GM13977 (cell line): Measurements from ENCODE around the gene IFT52.
"Not testable (repeated sequence)": the region's sequence is repeated elsewhere in the genome, so short reads cannot be mapped to it uniquely, and the experiment has no call there.

Experiments used
- DNase-seq: peaks from one replicate; pipeline ENCODE4 v3.0.0; 2012; ENCODE audit warnings: low spot score
- CTCF ChIP-seq: IDR thresholded peaks from 2 replicates; pipeline ENCODE4 v1.5.1; 2012; ENCODE audit warnings: mild to moderate bottlenecking, control low read depth; ENCODE audit not compliant: insufficient read depth; ENCODE audit errors: extremely low read depth, missing control alignments
- in situ Hi-C: fragments of 300-500 bp; cut with MboI; formaldehyde crosslinking; loops from one replicate; pipeline ENCODE4 v1.12.0; 2022; ENCODE audit warnings: low sequenced_read_pairs, low pct_unique_long_range_greater_than_20kb, mixed read lengths, inconsistent platforms; ENCODE audit not compliant: unreplicated experiment

Gene IFT52

GRCh38 chr20:43636429-43636828 lies 45.7 kb downstream of the IFT52 start:
- DNase-seq = no peak
- in situ Hi-C loops = no loop called here
- TF ChIP-seq CTCF = no peak

- no peak for TF ChIP-seq CTCF
- no peak for DNase-seq
- in situ Hi-C loops = no loop called here
Observed at GRCh38 chr20:43642548-43642947, 51.8 kb downstream of the IFT52 start.

GRCh38 chr20:43650997-43651525 lies 60.3 kb downstream of the IFT52 start:
- no peak for TF ChIP-seq CTCF
- DNase-seq = no peak
- in situ Hi-C loops = no loop called here

- in situ Hi-C loops, DNase-seq: not testable (repeated sequence)
Observed at GRCh38 chr20:43651650-43652184, 61.0 kb downstream of the IFT52 start.

- in situ Hi-C loops = no loop called here
- DNase-seq = no peak
- no peak for TF ChIP-seq CTCF
Observed at GRCh38 chr20:43653966-43654365, 63.2 kb downstream of the IFT52 start.

GRCh38 chr20:43655176-43655575 lies 64.4 kb downstream of the IFT52 start:
- in situ Hi-C loops, DNase-seq: not testable (repeated sequence)

- DNase-seq = no peak
- TF ChIP-seq CTCF = no peak
- in situ Hi-C loops = no loop called here
Observed at GRCh38 chr20:43655937-43656336, 65.2 kb downstream of the IFT52 start.
